ENCODE results near the gene VSX2.

Gene VSX2

DNA sequence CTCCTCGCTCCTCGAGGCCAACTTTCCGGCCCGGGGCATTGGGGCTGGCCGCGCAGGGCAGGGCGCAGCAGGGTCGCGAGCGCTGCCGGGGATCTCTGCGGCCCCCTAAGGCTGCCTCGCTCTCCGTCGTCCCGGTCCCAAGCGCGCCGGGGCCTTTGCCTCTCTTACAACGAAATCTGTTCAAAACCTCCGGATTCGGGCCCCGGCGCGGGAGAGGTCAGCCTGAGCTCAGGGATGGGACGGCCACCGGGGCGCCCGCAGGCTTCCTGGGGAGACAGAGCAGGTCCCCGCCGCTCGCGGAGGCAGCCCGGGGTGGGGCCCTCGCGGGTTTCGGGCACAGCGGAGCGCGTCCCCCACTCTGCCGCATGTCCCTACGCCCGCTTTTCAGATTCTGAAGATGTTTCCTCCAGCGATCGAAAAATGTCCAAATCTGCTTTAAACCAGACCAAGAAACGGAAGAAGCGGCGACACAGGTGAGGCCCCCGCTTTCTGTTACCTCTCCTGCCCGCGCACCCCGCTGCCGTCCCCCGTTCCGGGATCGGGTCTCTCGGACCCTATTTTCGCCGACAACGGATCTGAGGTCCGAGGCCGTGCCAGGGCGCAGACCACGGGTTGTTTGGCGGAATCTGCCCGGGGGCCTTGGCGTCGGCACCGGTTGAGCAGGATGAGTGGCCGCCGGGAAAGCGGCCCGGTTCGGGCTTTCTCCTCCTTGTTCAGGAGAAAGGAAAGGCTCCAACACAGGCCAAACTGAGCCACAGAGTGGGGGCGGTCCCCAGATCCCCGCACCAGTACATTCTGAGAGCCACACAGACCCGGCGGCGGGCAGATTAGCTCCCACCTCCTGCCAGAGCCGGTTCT is 1.8 kb downstream of the VSX2 start:
- Histone ChIP-seq H3K79me2 (ENCODE audit: insufficient read depth, low read depth) (no peaks in the 10 kb centered on the region), H3K4me3 (IDR thresholded peaks at IDR 0.05; ENCODE audit: insufficient read depth, low read depth, low read length) (no peak overlapping the region), H3K4me2 (no peak overlapping the region), H3K27ac (no peak overlapping the region), H3K9ac (no peak overlapping the region), H3K27me3 (ENCODE audit: insufficient read depth, low read depth) (no peaks in the 10 kb centered on the region; the same call in 1 of the 2 replicates), H3K36me3 (ENCODE audit: insufficient read depth) (no peaks in the 10 kb centered on the region), H4K20me1 (ENCODE audit: insufficient read depth) (no peaks in the 10 kb centered on the region), H2AFZ (ENCODE audit: low read depth) (no peak overlapping the region), H3K4me1 (ENCODE audit: low read depth, poor library complexity, severe bottlenecking) (no peaks in the 10 kb centered on the region)
- TF ChIP-seq CTCF (conservative IDR thresholded peaks at IDR 0.05; ENCODE audit: low read depth, low read length) = no peak

DNA sequence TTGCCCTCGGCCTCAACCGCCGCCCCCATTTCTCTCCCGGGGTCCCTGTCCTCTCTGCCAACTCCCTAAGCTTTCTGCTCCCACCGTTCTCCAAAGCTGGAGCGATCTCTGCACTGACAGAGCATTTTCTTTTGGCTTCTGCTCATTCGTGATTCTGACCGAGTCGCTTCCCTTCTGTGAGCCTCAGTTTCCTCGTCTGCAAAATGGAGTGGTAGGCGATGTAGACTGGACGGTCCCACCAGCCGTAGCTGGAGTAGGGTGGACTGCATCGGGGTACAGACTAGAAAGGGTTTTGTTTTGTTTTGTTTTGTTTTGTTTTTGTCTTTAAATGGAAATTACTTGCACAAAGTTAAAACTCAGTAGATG is 2.4 kb downstream of the VSX2 start:
- Histone ChIP-seq H4K20me1 (ENCODE audit: insufficient read depth) (no peaks in the 10 kb centered on the region), H3K9ac (no peak overlapping the region), H2AFZ (ENCODE audit: low read depth) (no peak overlapping the region), H3K4me1 (ENCODE audit: low read depth, poor library complexity, severe bottlenecking) (no peaks in the 10 kb centered on the region), H3K4me2 (no peak overlapping the region), H3K36me3 (ENCODE audit: insufficient read depth) (no peaks in the 10 kb centered on the region), H3K79me2 (ENCODE audit: insufficient read depth, low read depth) (no peaks in the 10 kb centered on the region), H3K27ac (no peak overlapping the region), H3K4me3 (IDR thresholded peaks at IDR 0.05; ENCODE audit: insufficient read depth, low read depth, low read length) (no peak overlapping the region), H3K27me3 (ENCODE audit: insufficient read depth, low read depth) (no peaks in the 10 kb centered on the region; the same call in 1 of the 2 replicates)
- no peak for TF ChIP-seq CTCF (conservative IDR thresholded peaks at IDR 0.05; ENCODE audit: low read depth, low read length)

DNA sequence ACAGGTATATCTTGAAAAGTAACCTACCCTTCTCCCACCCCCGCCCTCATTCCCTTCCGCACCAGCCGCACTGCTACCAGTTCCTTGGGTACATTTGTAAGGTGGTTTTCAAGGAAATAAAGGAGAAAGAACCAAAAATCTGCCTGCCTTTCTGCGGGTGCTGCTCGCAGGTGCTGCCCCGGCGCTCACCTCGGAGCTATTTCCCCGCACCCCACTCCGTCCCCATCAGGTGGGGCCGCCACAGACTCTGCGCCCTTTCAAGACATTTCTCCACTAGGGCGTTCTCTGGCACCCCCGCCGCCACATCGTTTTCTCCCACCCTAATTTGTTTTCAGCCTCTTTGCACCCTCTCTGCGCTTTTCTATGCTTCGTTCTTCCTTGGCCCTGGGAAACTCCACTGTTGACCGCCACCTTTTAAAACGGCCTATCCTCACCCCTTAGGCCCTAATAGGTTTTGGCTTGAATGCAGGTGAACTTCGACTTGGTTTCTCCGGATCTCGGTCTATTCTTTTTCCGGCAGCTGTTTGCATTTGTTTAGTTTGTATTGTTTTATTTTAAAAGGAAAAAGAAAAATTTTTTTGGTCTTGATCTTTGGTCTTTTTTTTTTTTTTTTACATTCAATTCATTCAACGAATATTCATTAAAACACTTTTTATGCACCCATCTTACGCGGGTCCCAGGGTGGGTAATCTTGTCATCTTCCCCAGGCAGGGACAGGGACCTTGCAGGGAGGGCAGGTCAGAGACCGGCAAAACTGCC is 3.0 kb downstream of the VSX2 start:
- Histone ChIP-seq H3K4me2 (no peak overlapping the region), H3K27ac (no peak overlapping the region), H3K4me3 (IDR thresholded peaks at IDR 0.05; ENCODE audit: insufficient read depth, low read depth, low read length) (no peak overlapping the region), H3K36me3 (ENCODE audit: insufficient read depth) (no peaks in the 10 kb centered on the region), H3K9ac (no peak overlapping the region), H2AFZ (ENCODE audit: low read depth) (no peak overlapping the region), H4K20me1 (ENCODE audit: insufficient read depth) (no peaks in the 10 kb centered on the region), H3K27me3 (ENCODE audit: insufficient read depth, low read depth) (no peaks in the 10 kb centered on the region; the same call in 1 of the 2 replicates), H3K4me1 (ENCODE audit: low read depth, poor library complexity, severe bottlenecking) (no peaks in the 10 kb centered on the region), H3K79me2 (ENCODE audit: insufficient read depth, low read depth) (no peaks in the 10 kb centered on the region)
- TF ChIP-seq CTCF (conservative IDR thresholded peaks at IDR 0.05; ENCODE audit: low read depth, low read length) = no peak

DNA sequence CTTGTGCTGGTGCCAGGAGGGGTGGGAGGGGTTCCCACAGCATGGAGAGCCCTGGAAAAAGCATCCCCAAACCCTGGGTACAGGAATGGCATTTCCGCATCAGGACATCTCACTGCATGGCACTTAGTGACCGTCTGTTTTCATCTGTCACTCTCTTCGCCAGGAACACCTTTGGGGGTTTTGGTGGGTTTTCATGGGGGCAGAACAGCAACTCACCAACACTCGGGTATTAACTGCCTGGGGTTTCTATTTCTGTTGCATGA is 3.5 kb downstream of the VSX2 start:
- no peaks in the 10 kb centered on the region; the same call in 1 of the 2 replicates for H3K27me3 ChIP-seq (ENCODE audit: insufficient read depth, low read depth)
- H3K36me3 ChIP-seq (ENCODE audit: insufficient read depth) = no peaks in the 10 kb centered on the region
- H3K4me3 ChIP-seq (IDR thresholded peaks at IDR 0.05; ENCODE audit: insufficient read depth, low read depth, low read length) = no peak overlapping the region
- H3K9ac ChIP-seq = no peak overlapping the region
- no peak overlapping the region for H3K4me2 ChIP-seq
- no peak overlapping the region for H2AFZ ChIP-seq (ENCODE audit: low read depth)
- no peaks in the 10 kb centered on the region for H3K4me1 ChIP-seq (ENCODE audit: low read depth, poor library complexity, severe bottlenecking)
- no peaks in the 10 kb centered on the region for H3K79me2 ChIP-seq (ENCODE audit: insufficient read depth, low read depth)
- no peak for TF ChIP-seq CTCF (conservative IDR thresholded peaks at IDR 0.05; ENCODE audit: low read depth, low read length)
- no peak overlapping the region for H3K27ac ChIP-seq
- H4K20me1 ChIP-seq (ENCODE audit: insufficient read depth) = no peaks in the 10 kb centered on the region
